ENCODE data around the gene PNLIP. TPM values are rescaled to one million over a fixed set of nuclear protein-coding genes. Genes with fewer than 3 reads are reported as not detected.

PNLIP gene
- total and polyA plus RNA-seq, 9 of the 15 experiments (the other 6 are each of a cell fraction or from before 2014, with no cell fraction given), result 0.69 TPM; not detected in 8

DNA sequence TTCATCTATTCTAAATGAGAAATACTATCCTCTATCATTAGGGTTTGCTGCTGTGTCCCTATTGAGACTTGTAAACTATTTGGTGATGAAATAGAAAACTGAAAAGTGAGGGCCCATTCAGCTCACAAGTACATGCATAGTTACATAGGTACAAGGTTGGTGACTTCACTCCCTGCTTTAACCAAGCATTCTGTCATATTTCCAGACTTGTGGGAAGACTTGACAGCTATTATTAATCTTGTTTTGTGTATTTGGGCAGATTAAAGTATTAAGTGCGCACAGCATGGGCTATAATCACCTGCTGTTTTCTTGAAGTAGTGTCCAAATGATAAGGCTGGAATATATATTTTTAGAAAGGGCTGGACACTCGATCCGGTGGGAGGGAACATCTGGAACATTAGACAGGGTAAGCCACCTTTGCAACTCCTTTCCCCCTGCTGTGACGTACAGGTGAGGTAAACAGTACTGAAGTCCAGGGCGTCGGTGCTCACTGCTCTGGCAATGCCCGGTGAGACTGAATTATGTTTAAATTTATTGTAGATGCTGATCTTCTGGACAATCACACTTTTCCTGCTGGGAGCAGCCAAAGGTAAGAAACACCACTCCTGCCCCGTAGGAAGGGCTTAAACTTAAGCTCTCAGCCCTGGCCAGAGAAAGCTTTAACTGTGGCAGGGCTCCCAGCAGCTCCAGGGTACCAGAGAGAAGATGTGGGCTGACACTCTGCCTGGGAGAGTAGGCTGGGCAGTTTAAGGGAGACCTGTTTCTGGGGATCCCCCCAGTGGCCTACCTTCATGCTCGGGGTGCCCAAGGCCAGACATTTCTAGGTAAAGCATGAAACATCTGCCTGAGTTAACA, 45.1 kb downstream of the PNLIP start, which contains the start of gene PNLIPRP1 (continued):
- TF ChIP-seq, protein P1, sequence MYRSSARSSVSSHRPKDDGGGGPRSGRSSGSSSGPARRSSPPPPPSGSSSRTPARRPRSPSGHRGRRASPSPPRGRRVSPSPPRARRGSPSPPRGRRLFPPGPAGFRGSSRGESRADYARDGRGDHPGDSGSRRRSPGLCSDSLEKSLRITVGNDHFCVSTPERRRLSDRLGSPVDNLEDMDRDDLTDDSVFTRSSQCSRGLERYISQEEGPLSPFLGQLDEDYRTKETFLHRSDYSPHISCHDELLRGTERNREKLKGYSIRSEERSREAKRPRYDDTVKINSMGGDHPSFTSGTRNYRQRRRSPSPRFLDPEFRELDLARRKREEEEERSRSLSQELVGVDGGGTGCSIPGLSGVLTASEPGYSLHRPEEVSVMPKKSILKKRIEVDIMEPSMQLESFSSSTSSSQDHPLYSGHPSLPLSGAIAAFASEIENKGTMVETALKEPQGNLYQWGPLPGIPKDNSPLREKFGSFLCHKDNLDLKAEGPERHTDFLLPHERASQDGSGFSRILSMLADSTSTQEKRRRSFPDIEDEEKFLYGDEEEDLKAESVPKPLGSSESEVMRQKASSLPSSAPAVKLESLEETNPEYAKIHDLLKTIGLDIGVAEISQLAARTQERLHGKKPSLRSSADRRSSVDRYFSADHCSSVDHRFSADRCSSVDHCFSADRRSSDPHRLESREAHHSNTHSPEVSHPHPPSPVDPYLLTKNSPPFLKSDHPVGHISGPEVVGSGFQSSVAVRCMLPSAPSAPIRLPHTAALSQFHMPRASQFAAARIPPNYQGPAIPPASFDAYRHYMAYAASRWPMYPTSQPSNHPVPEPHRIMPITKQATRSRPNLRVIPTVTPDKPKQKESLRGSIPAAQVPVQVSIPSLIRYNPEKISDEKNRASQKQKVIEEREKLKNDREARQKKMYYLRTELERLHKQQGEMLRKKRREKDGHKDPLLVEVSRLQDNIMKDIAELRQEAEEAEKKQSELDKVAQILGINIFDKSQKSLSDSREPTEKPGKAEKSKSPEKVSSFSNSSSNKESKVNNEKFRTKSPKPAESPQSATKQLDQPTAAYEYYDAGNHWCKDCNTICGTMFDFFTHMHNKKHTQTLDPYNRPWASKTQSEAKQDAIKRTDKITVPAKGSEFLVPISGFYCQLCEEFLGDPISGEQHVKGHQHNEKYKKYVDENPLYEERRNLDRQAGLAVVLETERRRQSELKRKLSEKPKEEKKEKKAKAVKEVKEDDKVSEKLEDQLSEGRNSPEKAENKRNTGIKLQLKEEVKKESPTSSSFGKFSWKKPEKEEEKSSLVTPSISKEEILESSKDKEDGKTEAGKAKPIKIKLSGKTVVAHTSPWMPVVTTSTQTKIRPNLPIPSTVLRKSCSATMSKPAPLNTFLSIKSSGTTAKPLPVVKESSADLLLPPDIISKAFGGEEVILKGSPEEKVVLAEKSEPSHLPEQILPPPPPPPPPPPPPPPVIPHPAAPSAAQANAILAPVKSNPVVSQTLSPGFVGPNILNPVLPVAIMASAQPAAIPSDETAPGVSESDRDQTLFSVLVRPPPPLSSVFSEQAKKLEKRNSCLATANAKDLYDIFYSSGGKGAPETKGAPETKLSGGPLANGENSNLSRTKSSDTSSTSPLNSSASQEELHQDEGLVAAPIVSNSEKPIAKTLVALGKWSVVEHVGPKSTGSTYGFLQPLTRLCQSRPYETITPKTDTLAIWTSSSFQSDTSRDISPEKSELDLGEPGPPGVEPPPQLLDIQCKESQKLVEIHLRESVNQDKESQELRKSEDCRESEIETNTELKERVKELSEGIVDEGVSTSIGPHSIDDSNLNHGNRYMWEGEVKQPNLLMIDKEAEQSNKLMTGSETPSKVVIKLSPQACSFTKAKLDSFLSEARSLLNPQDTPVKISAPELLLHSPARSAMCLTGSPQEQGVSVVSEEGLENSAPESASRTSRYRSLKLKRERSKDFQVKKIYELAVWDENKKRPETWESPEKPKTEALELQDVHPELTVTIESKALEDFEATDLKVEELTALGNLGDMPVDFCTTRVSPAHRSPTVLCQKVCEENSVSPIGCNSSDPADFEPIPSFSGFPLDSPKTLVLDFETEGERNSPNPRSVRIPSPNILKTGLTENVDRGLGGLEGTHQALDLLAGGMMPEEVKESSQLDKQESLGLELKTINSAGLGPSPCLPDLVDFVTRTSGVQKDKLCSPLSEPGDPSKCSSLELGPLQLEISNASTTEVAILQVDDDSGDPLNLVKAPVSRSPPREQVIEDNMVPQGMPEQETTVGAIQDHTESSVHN (IDR thresholded peaks at IDR 0.05; ENCODE audit: borderline replicate concordance in 1 of 2, low read depth in 1 of 2), result no peak
